DOHH2 (cell line): ENCODE measurements around the gene TBC1D22A.

Experiments used
- H3F3A ChIP-seq: fragments of 200-600 bp; sonication (generic), shearing (Covaris generic); 2 replicates; pipeline ENCODE4 v1.6.0; 2016; ENCODE audit warnings: antibody characterized with exemption, mild to moderate bottlenecking; ENCODE audit not compliant: control insufficient read depth, insufficient read depth
- H3K27ac ChIP-seq: fragments of 200-600 bp; sonication (generic); 2 replicates; pipeline ENCODE4 v1.5.1; 2014; ENCODE audit warnings: low read depth, mild to moderate bottlenecking, low read length, moderate library complexity
- H3K27me3 ChIP-seq: fragments of 200-600 bp; sonication (generic); 2 replicates; pipeline ENCODE4 v1.6.1; 2014; ENCODE audit warnings: mild to moderate bottlenecking, low read length, mixed read lengths; ENCODE audit not compliant: control insufficient read depth
- H3K36me3 ChIP-seq: fragments of 200-600 bp; sonication (generic); 2 replicates; pipeline ENCODE4 v1.6.1; 2014; ENCODE audit warnings: mild to moderate bottlenecking, low read length, moderate library complexity, mixed read lengths; ENCODE audit not compliant: control insufficient read depth
- H3K4me1 ChIP-seq: fragments of 200-600 bp; sonication (generic); 2 replicates; pipeline ENCODE4 v1.6.1; 2014; ENCODE audit warnings: mild to moderate bottlenecking, low read length, mixed read lengths; ENCODE audit not compliant: control insufficient read depth
- H3K4me2 ChIP-seq: fragments of 200-600 bp; sonication (generic); 2 replicates; pipeline ENCODE4 v1.6.0; 2014; ENCODE audit warnings: mild to moderate bottlenecking, low read length, moderate library complexity
- H3K4me3 ChIP-seq: fragments of 200-600 bp; sonication (generic); 2 replicates; pipeline ENCODE4 v1.5.1; 2014; ENCODE audit warnings: mild to moderate bottlenecking, low read length, mixed read lengths
- H3K79me2 ChIP-seq: fragments of 200-600 bp; sonication (generic); 2 replicates; pipeline ENCODE4 v1.6.1; 2014; ENCODE audit warnings: mild to moderate bottlenecking, low read length, mixed read lengths; ENCODE audit not compliant: control insufficient read depth
- H3K9me2 ChIP-seq: fragments of 200-600 bp; sonication (generic); replicated peaks from 2 replicates; pipeline ENCODE4 v1.6.1; 2014; ENCODE audit warnings: mild to moderate bottlenecking, low read length, mixed read lengths; ENCODE audit not compliant: control insufficient read depth
- H3K9me3 ChIP-seq: fragments of 200-600 bp; sonication (generic); 2 replicates; pipeline ENCODE4 v1.6.1; 2014; ENCODE audit warnings: antibody characterized with exemption, low read length, mixed read lengths; ENCODE audit not compliant: control insufficient read depth, insufficient read depth
- H4K20me1 ChIP-seq: fragments of 200-600 bp; sonication (generic); 2 replicates; pipeline ENCODE4 v1.6.0; 2014; ENCODE audit warnings: low read depth, mild to moderate bottlenecking, antibody characterized with exemption, low read length, moderate library complexity; ENCODE audit not compliant: control insufficient read depth, insufficient read depth
- EZH2phosphoT487 ChIP-seq: fragments of 200-600 bp; sonication (generic); IDR thresholded peaks from 2 replicates; pipeline ENCODE4 v1.6.1; 2017; ENCODE audit warnings: borderline replicate concordance, mild to moderate bottlenecking, antibody characterized with exemption, low read length, moderate library complexity, mixed read lengths
- TF ChIP-seq, protein P1 (sequence below): fragments of 200-600 bp; sonication (generic); IDR thresholded peaks from one replicate; pipeline ENCODE4 v1.5.1; 2014; ENCODE audit warnings: antibody characterized with exemption, mild to moderate bottlenecking, low read depth, low read length; ENCODE audit not compliant: poor library complexity, severe bottlenecking

The TBC1D22A gene

DNA sequence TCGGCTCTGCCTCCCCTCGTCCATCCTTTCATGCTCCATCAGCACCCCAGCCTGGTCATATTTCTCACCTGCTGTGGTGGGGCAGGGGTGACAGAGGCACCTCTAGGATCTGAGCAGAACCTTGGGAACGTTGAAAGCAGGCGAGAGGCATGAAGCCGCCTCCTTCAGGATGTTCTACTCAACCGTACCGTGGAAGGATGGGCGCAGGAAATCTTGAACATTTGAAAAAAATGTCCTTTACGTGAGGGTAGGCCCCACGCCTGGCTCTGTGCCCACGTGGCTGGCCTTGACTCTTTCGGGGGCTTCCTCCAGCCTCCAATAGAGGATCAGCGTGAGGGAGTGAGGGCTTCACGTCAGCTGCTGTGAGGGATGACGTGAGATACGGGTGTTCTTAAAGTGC, 90.7 kb downstream of the TBC1D22A start:
- H3K9me2 ChIP-seq, result no peaks in the 10 kb centered on the region
- peaks cover 26% of the 10 kb centered on the region for H4K20me1 ChIP-seq
- H3K79me2 ChIP-seq, result peaks cover 100% of the 10 kb centered on the region
- H3K4me2 ChIP-seq, result no peak overlapping the region
- no peak overlapping the region for H3K27ac ChIP-seq
- no peaks in the 10 kb centered on the region for H3K4me1 ChIP-seq
- no peak overlapping the region for H3K4me3 ChIP-seq
- H3F3A ChIP-seq, result no peaks in the 10 kb centered on the region; the same call in 1 of the 2 replicates
- TF ChIP-seq EZH2phosphoT487, result no peak
- TF ChIP-seq, protein P1, sequence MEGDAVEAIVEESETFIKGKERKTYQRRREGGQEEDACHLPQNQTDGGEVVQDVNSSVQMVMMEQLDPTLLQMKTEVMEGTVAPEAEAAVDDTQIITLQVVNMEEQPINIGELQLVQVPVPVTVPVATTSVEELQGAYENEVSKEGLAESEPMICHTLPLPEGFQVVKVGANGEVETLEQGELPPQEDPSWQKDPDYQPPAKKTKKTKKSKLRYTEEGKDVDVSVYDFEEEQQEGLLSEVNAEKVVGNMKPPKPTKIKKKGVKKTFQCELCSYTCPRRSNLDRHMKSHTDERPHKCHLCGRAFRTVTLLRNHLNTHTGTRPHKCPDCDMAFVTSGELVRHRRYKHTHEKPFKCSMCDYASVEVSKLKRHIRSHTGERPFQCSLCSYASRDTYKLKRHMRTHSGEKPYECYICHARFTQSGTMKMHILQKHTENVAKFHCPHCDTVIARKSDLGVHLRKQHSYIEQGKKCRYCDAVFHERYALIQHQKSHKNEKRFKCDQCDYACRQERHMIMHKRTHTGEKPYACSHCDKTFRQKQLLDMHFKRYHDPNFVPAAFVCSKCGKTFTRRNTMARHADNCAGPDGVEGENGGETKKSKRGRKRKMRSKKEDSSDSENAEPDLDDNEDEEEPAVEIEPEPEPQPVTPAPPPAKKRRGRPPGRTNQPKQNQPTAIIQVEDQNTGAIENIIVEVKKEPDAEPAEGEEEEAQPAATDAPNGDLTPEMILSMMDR, result no peak
- no peaks in the 10 kb centered on the region for H3K9me3 ChIP-seq
- no peaks in the 10 kb centered on the region for H3K27me3 ChIP-seq
- H3K36me3 ChIP-seq, result peaks cover 50% of the 10 kb centered on the region

- no peak overlapping the region for H3K4me3 ChIP-seq
- H3K36me3 ChIP-seq, result peaks cover 43% of the 10 kb centered on the region
- H3K79me2 ChIP-seq, result peaks cover 96% of the 10 kb centered on the region
- TF ChIP-seq EZH2phosphoT487, result no peak
- TF ChIP-seq, protein P1, result no peak
- H3K9me2 ChIP-seq, result no peaks in the 10 kb centered on the region
- H3K4me1 ChIP-seq, result no peaks in the 10 kb centered on the region
- H4K20me1 ChIP-seq, result peaks cover 24% of the 10 kb centered on the region
- H3K27me3 ChIP-seq, result no peaks in the 10 kb centered on the region
- no peaks in the 10 kb centered on the region for H3K9me3 ChIP-seq
- H3F3A ChIP-seq, result no peaks in the 10 kb centered on the region; the same call in 1 of the 2 replicates
- no peak overlapping the region for H3K4me2 ChIP-seq
- no peak overlapping the region for H3K27ac ChIP-seq
These were observed 91.8 kb downstream of the TBC1D22A start for GRCh38 chr22:46854125-46854870.

GRCh38 chr22:46855681-46856080, 93.2 kb downstream of the TBC1D22A start:
- H3K36me3 ChIP-seq, result peaks cover 30% of the 10 kb centered on the region
- no peaks in the 10 kb centered on the region for H3K9me3 ChIP-seq
- H3K27ac ChIP-seq, result no peak overlapping the region
- H3K4me1 ChIP-seq, result no peaks in the 10 kb centered on the region
- TF ChIP-seq EZH2phosphoT487, result no peak
- TF ChIP-seq, protein P1, result no peak
- H3K9me2 ChIP-seq, result no peaks in the 10 kb centered on the region
- H4K20me1 ChIP-seq, result peaks cover 13% of the 10 kb centered on the region; the same call in 1 of the 2 replicates
- H3K4me2 ChIP-seq, result no peak overlapping the region
- no peaks in the 10 kb centered on the region for H3K27me3 ChIP-seq
- no peaks in the 10 kb centered on the region; the same call in 1 of the 2 replicates for H3F3A ChIP-seq
- peaks cover 85% of the 10 kb centered on the region for H3K79me2 ChIP-seq
- H3K4me3 ChIP-seq, result no peak overlapping the region
